HEK293 (cell line): ENCODE results near the gene MATN1.

Source experiments
- CTCF ChIP-seq: fragments of 450-650 bp; formaldehyde crosslinking; IDR thresholded peaks from 2 replicates; pipeline ENCODE4 v1.5.1; 2016; ENCODE audit warnings: missing biosample characterization, missing genetic modification characterization
- TF ChIP-seq, protein P1 (sequence below): fragments of 450-650 bp; formaldehyde crosslinking; conservative IDR thresholded peaks from 2 replicates; pipeline ENCODE4 v1.5.1; 2016; ENCODE audit warnings: low read depth, missing biosample characterization, missing genetic modification characterization

DNA sequence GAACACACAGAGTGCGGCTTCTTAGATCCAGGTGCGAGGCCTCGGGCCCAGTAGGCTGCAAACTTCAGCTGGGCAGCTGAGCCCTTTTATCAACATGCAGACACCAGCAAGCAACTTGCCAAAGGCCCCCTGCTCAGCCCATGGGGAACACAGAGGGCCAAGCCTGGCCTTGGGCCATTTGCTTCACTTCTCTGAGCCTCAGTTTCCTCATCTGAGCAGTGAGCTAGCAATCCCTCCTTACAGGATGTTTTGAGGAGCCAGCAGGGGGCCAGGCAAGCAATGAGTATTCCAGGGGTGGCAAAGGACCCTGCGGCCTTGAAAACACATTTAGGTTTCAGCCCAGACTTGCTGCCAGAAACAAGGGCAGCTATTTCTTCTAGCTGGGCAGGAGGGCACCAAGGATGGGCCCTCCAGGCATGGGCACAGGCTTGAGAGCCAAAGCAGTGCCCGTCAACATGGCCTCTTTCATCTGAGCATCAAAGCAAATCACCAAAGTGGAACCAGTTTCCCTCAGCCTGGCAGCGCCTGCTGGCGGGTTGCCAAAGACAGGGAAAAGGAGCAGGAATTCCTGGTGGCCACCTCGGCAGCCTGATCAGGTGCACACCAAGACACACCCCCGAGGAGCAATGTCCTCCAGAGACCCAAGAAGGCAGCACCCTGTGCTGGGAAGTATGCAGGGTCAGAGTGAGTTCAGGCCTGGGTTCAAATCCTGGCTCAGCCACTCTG is 1.4 kb downstream of the MATN1 start:
- TF ChIP-seq, protein P1, sequence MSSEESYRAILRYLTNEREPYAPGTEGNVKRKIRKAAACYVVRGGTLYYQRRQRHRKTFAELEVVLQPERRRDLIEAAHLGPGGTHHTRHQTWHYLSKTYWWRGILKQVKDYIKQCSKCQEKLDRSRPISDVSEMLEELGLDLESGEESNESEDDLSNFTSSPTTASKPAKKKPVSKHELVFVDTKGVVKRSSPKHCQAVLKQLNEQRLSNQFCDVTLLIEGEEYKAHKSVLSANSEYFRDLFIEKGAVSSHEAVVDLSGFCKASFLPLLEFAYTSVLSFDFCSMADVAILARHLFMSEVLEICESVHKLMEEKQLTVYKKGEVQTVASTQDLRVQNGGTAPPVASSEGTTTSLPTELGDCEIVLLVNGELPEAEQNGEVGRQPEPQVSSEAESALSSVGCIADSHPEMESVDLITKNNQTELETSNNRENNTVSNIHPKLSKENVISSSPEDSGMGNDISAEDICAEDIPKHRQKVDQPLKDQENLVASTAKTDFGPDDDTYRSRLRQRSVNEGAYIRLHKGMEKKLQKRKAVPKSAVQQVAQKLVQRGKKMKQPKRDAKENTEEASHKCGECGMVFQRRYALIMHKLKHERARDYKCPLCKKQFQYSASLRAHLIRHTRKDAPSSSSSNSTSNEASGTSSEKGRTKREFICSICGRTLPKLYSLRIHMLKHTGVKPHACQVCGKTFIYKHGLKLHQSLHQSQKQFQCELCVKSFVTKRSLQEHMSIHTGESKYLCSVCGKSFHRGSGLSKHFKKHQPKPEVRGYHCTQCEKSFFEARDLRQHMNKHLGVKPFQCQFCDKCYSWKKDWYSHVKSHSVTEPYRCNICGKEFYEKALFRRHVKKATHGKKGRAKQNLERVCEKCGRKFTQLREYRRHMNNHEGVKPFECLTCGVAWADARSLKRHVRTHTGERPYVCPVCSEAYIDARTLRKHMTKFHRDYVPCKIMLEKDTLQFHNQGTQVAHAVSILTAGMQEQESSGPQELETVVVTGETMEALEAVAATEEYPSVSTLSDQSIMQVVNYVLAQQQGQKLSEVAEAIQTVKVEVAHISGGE (tag by site-specific recombination), result no peak
- TF ChIP-seq CTCF (tag by site-specific recombination), result no peak
